Hypothalamus (tissue), 51 donors: ENCODE results near the gene SCYGR7.
"Not testable (repeated sequence)": the region's sequence is repeated elsewhere in the genome, so short reads cannot be mapped to it uniquely, and the experiment has no call there.

Experiments used
- DNase-seq, 51 donors: peaks; one replicate each; lab custom pipeline; 2025; lab: John Stamatoyannopoulos, UW

The SCYGR7 gene

GRCh38 chr2:227756261-227756660 is 28.1 kb downstream of the SCYGR7 start:
- DNase-seq = not testable (repeated sequence)

- no peak for DNase-seq
Measured at GRCh38 chr2:227759411-227760118, 31.4 kb downstream of the SCYGR7 start.

DNA sequence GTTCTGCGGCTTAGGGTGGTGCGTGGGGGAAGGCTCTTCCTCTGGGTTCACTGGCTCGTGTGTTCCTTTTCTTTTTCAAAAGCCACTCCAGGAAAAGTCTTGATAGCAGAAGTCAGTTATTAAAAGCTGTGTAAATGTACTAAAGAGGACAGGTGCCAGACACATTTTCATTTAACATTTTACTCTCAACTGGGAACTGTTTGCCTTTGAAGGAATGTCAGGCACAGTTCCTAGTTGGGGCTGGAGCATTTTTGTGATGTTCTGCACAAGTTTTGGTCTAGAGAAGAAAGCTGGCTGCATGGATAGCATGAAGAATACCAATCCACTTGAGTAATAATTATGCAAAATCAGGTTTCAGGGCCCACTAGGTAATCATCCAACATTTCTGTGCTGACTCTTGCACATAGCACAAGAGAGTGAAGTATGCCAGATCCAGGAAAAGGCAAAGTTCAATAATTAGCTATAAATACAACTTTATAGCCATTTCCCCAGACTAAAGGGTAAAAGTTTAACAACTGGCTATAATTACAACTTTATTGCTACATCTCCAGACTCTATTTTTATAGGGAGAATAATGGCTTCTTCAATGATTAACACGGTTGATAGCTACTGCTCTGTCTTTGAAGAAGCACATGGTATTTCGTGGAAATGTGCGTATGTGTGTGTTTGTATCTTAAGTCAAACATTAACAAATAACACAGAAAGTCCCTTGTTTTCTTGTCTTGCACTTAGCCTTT is 33.8 kb downstream of the SCYGR7 start:
- no peak for DNase-seq

GRCh38 chr2:227765788-227766372 is 37.7 kb downstream of the SCYGR7 start:
- no peak for DNase-seq

GRCh38 chr2:227766373-227766883 is 38.3 kb downstream of the SCYGR7 start:
- peak; percentile 4 to 81 (median 56) for DNase-seq

- DNase-seq = no peak
Measured at GRCh38 chr2:227767830-227768229, 39.7 kb downstream of the SCYGR7 start.

DNA sequence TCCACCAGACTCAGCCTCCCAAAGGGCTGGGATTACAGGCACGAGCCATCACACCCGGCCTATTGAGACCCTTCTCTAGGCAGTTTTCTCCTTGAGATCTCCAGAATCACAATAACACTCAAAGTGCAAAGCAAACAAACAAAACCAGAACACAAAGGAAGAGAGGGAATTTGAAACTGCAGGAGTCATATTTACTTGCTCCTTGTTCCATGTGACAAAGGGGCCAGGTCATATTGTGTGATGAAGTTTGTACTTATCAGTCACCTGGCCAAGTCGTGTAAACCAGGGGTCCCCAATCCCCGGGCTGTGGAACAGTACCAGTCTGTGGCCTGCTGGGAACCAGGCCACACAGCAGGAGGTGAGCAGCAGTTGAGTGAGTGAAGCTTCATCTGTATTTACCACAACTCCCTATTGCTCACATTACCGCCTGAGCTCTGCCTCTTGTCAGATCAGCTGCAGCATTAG is 44.1 kb downstream of the SCYGR7 start:
- DNase-seq = no peak

- no peak for DNase-seq
Measured at GRCh38 chr2:227772932-227773331, 44.8 kb downstream of the SCYGR7 start.

- no peak for DNase-seq
Measured at GRCh38 chr2:227774011-227774624, 46.0 kb downstream of the SCYGR7 start.

DNA sequence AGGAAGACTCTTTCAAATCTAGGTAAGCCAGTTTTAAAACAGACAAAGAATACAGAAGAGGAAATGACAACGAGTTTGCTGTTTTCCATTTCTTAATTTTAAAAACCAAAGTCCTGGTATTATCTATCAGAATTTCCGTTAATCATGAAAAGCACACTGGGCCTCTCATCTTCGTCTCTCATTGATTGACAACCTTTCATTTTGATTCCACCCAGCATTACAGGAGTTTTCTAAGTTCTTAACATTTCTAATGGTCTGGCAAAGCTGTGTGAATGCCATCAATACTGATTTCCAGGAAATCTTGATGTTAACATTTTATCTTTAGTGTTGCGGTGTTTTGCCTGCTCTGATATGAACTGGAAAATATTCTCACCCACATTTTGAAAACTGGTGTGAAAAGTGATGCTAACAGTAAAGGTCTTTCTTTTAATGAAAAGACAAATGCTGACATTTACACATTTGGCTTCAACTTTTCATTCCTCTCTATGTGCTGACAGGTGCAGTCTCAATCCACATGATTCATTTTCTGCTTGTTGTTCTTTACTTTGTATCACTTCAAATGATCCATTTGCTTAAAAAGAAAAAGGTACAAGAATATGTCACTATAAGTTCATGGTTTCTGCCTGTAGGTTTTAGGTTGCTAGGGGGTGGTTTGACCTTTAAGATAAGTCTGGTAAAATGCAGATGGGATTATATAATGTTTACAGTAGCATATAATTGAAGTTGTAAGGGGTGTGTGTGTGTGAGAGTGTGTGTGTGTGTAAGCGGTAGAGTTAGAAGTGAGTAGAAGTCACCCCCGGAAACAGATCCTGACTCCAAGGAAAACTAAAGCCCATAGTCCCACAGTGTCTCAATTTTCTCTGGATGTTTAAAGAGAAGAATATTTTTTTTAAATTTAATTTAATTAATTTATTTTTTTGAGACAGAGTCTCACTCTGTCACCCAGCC is 47.0 kb downstream of the SCYGR7 start:
- DNase-seq = no peak
